Epithelial cell of prostate (primary cell): ENCODE data around the gene PRKCB.

Experiments used
- DNase-seq: peaks from one replicate; pipeline ENCODE4 v3.0.0-alpha.2; 2011; ENCODE audit warnings: low read depth, low spot score
- H3K27ac ChIP-seq: fragments of 450-650 bp; 2 replicates; pipeline ENCODE4 v1.5.1; 2017; ENCODE audit warnings: mild to moderate bottlenecking

The PRKCB gene

GRCh38 chr16:23959072-23959751 is 123.4 kb downstream of the PRKCB start:
- no peak for DNase-seq
- H3K27ac ChIP-seq = no peak overlapping the region

GRCh38 chr16:23959752-23960072 is 123.9 kb downstream of the PRKCB start:
- no peak overlapping the region for H3K27ac ChIP-seq
- DNase-seq = no peak

- no peak for DNase-seq
Observed at GRCh38 chr16:23960081-23960885, 124.5 kb downstream of the PRKCB start.

GRCh38 chr16:23962001-23962400 is 126.2 kb downstream of the PRKCB start:
- no peak for DNase-seq
- H3K27ac ChIP-seq = no peak overlapping the region

More at GRCh38 chr16:23960081-23960885, 124.5 kb downstream of the PRKCB start:
- H3K27ac ChIP-seq = no peak overlapping the region

GRCh38 chr16:23964136-23964535 is 128.4 kb downstream of the PRKCB start:
- DNase-seq = no peak
- no peak overlapping the region for H3K27ac ChIP-seq

DNA sequence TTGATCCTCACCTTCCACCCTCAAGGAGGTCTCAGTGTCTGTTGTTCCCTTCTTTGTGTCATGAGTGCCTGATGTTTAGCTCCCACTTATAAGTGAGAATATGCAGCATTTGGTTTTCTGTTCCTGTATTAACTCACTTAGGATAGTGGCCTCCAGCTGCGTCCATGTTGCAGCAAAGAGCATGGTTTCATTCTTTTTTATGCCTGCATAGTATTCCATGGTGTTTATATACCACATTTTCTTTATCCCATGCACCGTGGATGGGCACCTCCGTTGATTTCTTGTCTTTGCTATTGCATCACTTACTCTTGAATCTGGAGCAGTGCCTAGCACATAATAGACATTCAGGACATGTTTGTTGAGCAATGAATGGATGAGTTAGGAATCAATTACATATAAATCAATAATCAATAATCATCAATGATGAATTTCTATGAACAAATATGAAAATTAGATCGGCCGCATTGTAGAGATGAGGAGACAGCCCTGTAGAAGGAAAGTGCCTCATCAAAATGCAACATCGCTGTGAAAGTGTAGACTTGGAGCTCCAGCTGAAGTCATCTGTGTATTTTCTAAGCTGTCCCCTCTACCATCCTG is 129.5 kb downstream of the PRKCB start:
- no peak for DNase-seq
- no peak overlapping the region for H3K27ac ChIP-seq

- H3K27ac ChIP-seq = no peak overlapping the region
- DNase-seq = no peak
Observed at GRCh38 chr16:23966597-23967394, 131.0 kb downstream of the PRKCB start.

GRCh38 chr16:23967775-23968174 is 132.0 kb downstream of the PRKCB start:
- no peak for DNase-seq
- H3K27ac ChIP-seq = no peak overlapping the region

DNA sequence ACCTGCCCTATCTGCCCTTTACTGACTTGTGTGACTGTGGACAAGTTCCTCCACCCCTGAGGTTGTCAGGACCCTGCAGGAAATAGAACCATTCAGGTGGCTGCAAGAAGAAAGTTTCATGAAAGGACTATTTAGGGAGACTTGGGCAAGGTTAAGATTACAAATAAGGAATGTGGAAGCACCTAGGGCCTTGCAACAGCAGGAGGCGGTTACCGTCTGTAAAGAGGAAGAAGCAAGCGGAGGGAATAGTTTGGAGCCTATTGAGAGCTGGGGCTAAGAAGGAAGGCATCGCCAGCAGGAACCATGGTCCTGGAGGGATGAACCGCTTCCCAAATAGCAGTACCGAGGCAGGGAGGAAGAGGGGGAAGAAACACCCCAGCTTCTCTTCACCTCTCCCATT is 132.4 kb downstream of the PRKCB start:
- no peak overlapping the region for H3K27ac ChIP-seq
- no peak for DNase-seq

DNA sequence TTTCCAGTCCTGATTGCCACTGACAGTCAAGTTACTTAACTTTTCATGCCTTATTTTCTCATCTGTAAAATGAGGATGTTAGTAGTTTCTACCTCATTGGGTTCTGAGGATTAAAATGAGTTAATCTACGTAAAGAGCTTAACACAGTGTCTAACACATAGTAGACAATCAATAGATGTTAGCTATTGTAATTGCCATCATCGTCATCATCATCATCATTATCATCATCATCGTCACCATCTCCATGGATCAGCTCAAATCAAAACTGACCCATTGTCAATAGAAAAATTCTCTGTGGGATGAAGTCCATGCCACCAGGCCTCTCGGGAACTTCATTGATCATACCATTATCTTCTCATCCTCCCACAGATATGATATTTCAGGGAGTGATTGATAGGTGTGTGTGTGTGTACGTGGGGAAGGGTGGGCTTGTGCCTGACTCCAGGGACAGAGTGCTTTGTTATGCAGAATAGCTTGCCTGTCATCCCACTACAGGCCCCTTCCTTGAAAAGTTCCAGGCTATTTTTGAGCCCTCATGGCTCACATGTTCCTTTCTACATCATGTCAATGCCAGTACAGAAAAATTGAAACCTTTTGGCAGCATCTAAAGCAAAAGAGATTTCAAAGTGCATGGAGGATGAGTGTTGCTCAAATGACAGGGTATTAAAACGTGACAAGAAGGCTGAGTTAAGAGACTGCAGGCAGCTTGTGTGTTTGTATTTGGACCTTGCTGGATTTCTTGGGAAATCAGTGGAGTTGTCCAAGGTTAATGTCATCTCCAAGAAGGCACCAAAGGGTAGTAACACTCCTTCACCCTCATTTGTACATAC is 133.9 kb downstream of the PRKCB start:
- no peak for DNase-seq
- no peak overlapping the region for H3K27ac ChIP-seq

DNA sequence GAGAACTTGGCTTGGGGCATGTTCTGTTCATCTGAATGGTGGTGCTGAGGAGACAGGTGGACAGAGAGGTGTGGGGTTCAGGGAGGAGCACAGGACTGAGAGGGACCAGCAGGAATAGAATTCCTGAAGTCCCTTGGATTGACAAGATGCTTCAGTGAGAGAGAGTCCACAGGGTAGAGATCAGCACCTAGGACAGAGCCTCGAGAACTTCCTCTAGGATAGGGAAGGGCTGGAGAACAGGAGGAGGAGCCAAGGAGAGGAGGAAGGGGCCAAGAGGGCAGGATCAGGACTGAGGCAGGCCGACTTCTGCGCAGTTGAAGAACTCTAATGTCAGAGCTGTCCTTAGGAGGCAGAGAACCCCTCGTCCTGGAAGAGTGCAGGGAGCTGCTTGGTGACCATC is 138.4 kb downstream of the PRKCB start:
- no peak overlapping the region for H3K27ac ChIP-seq
- DNase-seq = no peak

- DNase-seq = no peak
- H3K27ac ChIP-seq = no peak overlapping the region
Observed at GRCh38 chr16:23975293-23975692, 139.5 kb downstream of the PRKCB start.

- no peak for DNase-seq
- H3K27ac ChIP-seq = no peak overlapping the region
Observed at GRCh38 chr16:23976091-23976490, 140.3 kb downstream of the PRKCB start.

DNA sequence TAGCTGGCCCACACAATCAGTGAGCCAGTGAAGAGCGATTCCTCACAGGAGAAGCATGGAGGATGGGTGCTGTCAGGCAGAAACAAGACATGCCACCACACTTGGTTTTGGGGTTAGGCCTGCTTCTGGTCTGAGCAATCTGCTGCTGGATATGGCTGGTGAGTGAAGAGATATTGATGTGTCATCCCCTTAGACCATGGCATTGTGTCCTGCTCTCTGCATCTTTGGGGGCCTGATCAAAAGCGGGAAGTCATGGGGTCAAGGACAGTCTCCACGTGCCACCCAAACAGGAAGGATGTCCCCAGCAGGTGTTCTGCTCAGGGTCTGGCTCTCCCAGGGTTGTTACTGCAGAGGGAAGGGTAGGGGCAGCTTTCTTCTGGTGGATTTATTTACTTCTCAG is 140.7 kb downstream of the PRKCB start:
- H3K27ac ChIP-seq = no peak overlapping the region
- DNase-seq = no peak

- no peak overlapping the region for H3K27ac ChIP-seq
- DNase-seq = no peak
Observed at GRCh38 chr16:23979441-23979840, 143.7 kb downstream of the PRKCB start.

DNA sequence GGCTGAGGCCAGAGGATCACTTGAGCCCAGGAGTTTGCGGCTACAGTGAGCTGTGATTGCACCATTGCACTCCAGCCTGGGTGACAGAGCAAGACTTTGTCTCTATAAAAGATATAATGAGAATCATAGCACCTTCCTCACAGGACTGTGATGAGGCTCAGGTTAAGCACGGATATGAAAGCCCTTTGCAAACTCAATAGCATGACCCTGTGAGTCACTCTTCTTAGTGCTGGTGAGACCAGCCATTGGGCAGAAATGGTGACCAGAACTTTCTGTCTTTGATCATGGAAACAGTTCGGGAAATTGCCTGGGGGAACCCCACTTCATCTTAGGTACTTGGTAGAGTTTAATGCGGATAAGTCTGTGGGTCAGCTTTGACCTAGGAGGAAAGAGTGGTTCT is 144.2 kb downstream of the PRKCB start:
- no peak for DNase-seq
- H3K27ac ChIP-seq = no peak overlapping the region

GRCh38 chr16:23981429-23982399 is 145.9 kb downstream of the PRKCB start:
- DNase-seq = no peak
- no peak overlapping the region for H3K27ac ChIP-seq

- H3K27ac ChIP-seq = no peak overlapping the region
- DNase-seq = no peak
Observed at GRCh38 chr16:23986455-23986854, 150.7 kb downstream of the PRKCB start.

DNA sequence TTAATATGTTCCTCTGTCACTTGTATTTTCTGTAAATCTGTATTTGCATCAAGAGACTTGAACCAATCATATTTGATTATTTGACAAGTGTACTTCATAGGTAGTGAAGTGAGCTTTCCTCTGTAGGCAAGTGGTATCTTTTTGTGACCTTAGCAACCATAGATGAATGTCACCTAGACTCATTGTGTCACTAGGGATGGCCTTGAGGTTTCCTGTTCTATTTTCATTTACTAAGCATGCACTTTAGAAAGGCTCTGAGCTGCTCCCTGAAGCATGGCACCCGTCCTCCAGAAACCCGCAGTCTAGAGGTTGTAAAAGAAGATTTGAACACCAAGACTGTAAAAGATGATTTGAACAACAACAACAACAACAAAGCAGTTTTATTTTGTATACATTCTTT is 151.7 kb downstream of the PRKCB start:
- H3K27ac ChIP-seq = no peak overlapping the region
- DNase-seq = no peak
